ENCODE data around the gene KIAA1217.

The KIAA1217 gene

DNA sequence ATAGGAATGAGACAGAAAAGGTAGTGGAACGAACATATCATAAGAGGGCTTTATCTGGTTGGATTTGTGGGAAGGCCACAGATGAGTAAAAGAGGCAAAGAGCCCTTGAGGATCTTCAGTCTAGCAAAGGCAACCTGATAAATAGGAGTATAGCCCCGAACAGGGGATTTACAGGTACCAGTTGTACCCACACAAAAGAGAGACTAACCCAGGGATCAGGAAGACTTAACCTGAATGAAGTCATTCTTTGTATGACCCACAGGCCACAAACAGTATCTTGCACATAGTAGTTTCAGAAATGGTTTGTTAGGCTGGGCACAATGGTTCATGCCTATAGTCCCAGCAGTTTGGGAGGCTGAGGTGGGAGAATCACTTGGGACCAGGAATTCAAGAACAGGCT, 306.5 kb downstream of the KIAA1217 start:
- no peak for DNase-seq

DNA sequence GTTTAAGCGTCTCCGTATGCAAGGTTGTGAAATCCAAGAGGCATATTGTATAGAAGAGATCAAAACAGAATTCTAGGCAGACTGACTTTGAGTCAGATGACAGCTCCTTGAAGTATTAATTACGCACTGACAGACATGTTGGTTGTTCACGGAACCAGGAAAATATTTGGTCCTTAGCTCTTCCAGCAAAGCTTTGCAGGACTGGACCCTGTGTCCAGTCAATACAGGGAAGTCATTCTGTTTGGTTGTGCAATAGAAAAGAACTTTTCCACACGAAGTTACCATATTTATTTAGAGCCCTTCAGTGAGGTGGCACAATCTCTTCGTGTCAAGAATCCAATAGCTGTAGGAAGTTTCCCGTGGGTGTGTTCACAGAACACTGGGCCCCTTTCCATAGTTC, 309.5 kb downstream of the KIAA1217 start:
- DNase-seq = no peak

DNA sequence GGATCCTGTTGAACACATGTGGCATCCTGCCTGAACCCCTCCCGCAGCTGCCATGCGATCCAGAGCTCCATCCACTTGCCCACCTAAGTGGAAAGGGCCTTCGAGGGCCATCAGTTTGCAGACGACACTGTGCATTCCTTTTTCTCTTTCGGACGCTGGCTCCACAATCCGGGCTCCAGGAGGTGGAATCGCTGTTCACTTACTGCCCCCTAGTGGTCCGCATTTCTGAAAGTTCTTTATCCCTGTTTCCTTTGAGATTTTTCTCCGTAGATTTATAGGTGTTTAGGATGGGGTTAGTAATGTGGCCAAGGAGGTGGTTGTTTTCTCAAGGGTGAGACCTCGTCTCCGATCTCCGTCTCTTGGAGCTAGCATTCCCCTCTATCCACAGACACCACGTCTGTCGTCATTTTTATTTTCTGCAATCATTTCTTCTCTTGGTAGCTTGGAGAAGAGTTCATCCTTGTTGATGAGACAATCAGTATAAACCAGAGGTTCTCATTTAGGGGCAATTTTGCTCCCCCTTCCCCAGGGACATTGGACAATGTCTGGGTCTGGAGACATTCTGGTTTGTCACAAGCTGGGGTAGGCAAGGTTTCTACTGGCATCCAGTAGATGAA, 310.2 kb downstream of the KIAA1217 start:
- DNase-seq = peak; percentile 47

DNA sequence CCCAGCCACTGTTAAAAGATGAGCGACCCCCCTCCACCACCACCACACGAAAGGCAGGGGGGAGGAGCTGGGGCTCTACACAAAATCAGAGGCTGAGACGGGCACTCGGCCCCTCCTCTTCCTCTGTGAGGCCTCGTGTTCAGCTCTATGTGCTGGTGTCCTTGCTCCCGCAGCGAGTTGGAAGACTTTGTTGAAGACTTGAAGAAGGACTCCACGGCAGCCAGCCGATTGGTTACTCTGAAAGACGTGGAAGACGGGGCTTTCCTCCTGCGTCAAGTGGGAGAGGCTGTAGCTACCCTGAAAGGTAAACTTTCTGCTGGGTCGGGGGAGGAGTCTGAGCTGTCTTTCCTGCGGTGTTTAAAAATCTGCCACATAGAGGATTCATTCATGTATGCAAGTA, 311.0 kb downstream of the KIAA1217 start:
- DNase-seq = peak; percentile 26 to 42

DNA sequence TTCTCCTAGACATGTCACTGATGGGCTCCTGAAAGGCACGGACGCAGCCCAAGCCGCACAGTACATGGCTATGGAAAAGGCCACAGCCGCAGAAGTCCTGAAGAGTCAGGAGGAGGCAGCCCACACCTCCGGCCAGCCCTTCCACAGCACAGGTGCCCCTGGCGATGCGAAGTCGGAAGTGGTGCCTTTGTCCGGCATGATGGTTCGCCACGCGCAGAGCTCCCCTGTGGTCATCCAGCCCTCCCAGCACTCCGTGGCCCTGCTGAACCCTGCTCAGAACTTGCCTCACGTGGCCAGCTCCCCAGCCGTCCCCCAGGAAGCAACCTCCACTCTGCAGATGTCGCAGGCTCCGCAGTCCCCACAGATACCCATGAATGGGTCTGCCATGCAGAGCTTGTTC, 315.4 kb downstream of the KIAA1217 start:
- no peak for DNase-seq

DNA sequence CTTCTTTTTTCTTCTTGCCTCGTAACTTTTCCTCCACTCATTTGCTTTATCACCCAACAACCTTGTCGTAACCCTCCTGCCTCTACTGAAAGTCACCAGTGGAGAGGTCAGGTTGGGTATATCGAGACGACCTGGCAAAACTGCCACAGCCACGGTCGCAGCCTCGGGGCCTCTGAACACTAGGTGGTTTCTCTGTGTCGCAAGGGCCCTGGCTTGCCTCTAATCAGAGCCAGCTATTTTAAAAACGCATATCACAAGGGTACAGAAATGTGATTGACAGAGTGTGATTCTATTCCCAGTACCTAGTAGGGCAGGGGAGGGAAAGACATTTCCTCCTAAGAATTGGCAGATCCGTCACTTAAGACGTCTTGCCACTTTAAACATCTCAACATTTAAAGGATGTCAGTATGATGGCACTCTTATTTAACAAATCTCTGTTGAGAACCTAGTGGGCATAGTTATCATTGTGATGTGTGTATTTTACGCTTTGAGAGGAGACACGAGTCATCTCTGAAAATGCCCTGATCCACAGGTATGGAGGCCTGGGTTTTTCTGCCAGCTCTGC, 317.2 kb downstream of the KIAA1217 start:
- DNase-seq = no peak

DNA sequence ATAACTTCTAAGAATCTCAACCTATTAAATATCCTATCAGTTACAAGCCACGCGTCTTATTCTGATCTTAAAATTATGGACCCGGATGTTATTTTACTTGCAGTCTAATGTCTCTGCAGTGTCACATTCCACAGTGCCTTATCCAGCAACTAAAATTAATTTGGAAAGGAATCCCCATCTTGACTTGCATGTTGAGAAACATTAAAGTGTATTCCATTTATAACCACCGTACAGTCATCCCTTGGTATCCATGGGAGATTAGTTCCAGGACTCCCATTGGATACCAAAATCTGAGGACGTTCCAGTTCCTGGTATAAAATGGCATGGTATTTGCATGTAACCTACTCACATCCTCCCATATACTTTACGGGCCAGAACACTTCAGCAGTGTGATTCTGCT, 320.0 kb downstream of the KIAA1217 start:
- DNase-seq = no peak

DNA sequence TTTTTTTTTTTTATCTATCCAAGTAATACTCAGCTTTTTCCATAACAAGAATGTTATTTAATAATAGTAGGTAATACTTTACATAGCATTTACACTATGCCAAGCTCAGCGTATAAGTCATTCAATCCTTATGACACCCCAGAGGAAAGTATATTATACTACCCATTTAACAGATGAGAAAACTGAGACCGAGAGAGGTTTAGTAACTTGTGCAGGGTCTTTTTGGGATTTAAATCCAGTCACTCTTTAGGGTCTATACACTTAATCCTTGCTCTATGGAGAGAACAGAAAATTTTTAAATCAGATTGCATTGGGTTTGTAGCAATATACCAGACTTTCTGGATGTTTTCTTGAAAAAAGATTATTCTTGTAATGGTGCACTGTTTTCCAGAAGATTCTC, 322.5 kb downstream of the KIAA1217 start:
- no peak for DNase-seq

DNA sequence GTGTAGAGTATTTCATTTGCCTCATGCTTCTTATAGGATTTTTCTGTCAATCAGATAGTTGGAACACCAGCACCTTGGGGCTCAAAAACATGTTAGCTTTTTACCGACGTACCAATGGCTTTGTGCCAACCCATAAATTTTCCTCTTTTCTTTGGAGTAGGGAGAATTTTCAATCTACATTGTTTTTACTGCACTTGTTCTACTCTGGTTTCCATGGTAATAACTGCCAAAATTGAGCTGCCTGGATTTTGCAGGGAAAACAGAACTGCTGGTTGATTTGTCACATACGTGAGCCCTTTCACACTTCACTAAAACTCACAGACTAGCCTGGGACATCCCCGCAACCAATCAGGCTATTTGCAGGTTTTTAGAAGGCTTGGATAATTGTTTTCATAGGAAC, 325.0 kb downstream of the KIAA1217 start:
- DNase-seq = no peak

DNA sequence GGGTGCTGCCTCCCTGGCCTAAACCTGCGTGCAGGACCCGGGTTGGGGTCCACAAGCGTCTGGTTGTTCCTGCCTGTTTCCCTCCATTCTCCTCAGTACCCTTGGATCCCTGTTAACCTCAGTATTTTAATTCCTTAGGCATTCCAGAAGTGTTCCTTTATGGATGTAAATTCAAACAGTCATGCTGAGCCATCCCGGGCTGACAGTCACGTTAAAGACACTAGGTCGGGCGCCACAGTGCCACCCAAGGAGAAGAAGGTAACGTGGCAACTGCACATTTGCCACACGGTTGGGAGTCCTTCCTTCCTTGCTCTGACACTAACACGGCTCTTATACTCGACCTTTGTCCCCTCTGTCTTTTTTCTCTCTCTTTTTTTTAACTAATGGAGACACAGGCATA, 327.7 kb downstream of the KIAA1217 start:
- no peak for DNase-seq

DNA sequence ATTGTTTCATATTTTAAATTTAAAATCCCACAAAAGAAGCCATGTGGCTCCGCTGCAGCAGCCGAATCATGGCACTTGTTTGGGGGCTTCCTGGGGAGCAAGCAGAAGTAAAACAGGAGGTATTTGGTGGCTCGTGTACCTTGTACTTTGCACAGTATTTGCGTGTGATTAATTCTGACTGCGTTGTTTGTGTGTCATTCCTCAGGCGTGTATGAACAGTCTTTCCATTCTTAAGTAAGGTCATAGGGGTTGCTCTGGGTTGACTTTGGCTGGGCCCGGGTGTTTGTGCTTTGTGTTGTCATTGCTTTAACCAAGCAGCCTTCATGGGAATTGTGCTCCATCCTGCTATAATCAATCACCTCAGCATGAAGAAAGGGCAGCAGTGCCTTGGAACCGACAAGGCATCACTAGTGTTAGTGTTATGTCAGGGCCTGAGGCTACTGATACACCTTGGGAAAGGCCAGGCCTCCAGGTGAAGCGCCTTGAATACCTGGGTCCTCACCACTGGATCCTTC, 332.4 kb downstream of the KIAA1217 start:
- DNase-seq = no peak

DNA sequence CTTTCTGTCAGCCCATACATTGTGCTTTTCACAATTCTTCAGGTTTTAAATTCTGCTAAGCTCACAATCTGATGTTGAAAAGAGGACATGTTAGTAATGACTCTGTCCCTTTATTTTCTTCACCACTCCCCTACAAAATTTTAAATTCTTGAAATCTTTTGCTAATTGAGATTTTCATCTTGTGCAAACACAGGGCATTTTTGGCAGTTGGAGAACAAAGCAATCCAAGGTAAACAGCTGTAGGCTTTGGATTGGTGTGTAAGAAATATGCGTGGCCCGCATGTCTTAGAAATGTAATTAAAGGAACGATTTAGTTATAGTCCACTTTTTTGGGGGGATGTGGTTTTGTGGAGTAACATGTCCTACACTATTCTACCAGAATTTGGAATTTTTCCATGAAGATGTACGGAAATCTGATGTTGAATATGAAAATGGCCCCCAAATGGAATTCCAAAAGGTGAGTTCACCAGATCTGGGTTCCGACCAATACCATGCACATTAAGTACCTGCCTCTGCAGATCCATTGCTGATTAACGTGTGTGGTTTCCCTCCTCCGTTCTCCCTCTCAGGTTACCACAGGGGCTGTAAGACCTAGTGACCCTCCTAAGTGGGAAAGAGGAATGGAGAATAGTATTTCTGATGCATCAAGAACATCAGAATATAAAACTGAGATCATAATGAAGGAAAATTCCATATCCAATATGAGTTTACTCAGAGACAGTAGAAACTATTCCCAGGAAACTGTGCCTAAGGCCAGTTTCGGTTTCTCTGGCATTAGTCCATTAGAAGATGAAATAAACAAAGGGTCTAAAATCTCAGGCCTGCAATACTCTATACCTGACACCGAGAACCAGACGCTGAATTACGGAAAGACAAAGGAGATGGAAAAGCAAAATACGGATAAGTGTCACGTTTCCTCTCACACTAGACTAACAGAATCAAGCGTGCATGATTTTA, 333.7 kb downstream of the KIAA1217 start:
- DNase-seq = no peak

DNA sequence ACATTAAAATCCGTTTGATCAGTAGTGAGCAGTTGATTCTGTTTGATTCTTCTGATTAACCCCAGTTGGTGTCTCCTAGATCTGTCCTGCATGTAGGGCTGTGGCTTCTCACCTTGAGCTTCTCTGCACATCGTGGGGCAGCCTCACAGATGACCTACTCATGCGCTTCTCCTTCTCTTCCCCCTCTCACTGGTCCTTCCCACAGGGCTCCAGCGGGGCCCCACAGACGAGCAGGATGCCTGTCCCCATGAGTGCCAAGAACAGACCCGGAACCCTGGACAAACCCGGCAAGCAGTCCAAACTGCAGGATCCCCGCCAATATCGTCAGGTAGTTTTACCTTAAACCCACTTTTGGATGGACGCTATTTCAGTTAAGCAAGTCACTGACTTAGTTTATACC, 335.8 kb downstream of the KIAA1217 start:
- DNase-seq = no peak

DNA sequence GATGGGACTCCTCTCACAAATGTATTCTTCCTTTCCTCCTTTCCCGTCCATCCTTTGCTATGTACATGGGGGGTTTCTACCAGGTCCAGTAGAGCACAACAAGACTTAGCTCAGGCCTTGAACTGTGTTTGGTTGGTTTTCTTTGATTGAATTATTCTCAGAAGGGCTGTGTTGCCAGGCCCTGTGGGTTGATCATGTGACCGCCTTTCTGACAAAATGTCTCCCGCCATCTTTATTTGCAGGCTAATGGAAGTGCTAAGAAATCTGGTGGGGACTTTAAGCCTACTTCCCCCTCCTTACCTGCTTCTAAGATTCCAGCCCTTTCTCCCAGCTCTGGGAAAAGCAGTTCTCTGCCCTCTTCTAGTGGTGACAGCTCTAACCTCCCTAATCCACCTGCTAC, 336.6 kb downstream of the KIAA1217 start:
- DNase-seq = no peak

DNA sequence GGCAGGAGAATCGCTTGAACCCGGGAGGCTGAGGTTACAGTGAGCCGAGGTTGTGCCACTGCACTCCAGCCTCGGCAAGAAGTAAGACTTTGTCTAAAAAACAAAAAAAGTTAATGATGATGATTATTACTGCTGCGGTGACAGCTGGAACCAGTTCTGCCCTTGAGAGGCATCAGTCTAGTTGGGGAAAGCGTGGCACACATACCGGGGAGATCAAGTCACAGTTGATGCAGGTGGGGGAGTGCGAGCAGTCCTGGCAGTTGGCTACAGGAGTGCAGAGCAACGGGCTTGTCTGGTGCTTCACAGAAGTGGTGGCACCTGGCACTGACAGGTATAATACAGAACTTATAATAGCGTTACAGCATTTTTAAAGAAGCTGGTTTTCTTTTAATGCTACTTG, 341.7 kb downstream of the KIAA1217 start:
- DNase-seq = no peak

DNA sequence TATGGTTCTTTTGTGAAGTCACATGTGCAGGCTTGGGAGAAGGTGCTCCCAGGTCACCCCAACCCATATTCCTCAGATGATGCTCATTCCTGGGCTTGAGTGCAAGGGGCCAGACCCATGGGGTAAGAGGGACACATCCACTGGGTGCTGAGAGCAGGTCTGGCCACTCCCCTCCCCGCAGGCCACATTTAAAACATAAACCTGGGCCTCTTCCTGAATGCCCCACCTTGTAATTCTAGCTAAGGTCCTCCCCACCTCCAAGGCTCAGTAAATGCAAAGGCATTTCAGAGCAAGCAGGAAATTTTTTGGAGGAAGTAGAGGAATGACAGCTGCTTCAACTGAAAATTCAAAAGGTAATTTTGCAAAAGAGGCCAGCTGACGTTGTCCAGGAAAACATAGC, 342.2 kb downstream of the KIAA1217 start:
- DNase-seq = no peak

DNA sequence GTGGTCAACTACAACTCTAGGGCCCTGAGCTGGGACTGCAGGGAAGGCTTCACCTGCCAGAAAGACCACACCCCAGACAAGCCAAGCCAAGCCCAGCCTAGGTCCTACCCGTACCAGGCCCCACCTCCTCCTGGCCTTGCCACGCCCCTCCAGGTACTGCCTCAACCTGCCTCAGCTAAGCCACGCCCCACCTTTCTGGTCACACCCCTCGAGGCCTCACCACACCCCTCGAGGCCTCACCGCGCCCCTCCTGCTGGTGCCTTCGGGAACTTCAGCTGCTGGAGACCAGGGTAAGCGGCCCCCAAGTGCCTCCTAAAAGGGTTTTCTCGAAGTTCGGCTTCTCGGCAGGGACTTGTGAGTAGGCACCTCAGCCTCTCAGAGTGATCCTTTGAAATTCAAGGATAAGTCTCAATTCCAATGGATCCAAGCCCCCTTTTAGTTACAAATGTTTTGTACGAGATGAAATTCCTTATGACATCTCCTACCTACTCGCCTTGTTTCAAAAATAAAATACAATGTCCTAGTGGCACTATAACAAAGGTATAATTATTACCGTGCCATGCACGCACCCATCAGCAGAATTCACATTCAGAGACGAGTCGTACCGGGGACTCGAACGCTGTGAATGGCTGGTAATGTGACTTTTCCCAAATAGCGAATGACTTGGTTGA, 343.5 kb downstream of the KIAA1217 start:
- DNase-seq = peak; percentile 21 to 32

DNA sequence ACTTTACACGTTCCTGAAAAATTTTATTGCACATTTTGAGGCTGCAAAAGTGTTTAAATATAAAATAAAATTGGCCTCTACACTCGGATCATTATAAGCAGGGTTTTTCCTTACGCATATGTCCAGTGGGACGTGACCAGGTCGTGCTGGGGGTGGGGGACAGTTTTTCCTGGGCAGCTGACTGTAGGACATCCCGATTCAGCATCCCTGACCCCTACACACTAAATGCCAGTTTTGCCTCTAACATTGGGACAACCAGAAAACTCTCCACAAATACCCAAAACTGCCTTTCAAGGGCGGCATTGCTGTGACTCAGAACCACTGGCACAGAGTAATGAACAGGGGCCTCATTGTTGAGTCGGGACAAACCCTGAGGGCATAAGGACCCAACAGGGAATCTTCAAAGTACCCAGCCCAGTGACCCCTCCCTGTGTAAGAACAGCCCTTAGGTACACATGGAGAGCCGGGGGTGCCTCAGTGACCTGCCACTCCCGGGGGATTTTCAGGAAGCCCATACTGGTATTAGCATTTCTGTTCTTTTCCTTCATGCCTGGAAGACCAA, 344.2 kb downstream of the KIAA1217 start:
- DNase-seq = no peak

DNA sequence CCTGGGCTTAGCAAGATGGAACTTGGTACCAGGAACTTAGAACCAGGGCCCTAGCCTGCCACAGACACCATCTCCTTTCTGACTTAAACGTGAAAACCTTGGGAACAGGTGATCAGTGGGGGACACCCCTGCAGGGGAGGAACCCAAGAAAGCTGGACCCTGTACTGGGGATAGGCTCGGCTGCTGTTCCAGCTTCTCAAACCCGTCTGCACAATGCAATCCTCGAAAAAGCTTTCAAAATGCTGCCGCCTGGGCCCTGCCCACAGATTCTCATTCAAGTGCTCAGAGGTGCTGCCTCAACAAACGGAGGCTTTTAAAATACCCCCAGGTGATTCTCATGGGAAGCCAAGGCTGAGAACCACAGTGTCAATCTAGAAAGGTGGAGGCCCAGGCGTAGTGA, 345.1 kb downstream of the KIAA1217 start:
- DNase-seq = no peak

DNA sequence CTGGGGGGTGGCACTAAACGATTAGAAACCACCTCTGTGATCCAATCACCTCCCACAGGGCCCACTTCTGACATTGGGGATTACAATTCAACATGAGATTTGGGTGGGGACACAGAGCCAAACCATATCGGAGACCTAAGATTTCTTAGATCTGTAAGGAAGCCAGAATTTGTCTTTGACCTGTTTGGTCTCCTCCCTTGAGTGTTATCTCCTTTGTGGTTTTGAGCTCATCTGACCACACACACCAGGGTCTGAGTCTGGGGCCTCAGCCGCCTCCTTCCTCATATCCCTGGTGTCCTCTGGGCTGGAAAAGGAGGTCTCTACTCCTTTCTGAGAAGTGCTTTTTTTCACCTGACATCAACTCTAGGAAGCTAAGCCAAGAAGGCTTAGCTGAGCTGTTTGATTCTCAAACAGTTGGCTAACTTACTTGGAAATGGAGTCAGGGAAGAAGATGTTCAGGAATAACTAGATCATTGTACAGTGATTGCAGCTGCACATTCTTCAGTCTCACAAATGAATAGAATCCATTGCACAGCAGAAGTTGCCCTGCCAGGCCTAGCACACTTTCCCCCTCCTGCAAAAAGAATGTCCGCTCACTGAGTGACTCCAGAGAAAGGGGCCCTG, 347.3 kb downstream of the KIAA1217 start:
- no peak for DNase-seq

DNA sequence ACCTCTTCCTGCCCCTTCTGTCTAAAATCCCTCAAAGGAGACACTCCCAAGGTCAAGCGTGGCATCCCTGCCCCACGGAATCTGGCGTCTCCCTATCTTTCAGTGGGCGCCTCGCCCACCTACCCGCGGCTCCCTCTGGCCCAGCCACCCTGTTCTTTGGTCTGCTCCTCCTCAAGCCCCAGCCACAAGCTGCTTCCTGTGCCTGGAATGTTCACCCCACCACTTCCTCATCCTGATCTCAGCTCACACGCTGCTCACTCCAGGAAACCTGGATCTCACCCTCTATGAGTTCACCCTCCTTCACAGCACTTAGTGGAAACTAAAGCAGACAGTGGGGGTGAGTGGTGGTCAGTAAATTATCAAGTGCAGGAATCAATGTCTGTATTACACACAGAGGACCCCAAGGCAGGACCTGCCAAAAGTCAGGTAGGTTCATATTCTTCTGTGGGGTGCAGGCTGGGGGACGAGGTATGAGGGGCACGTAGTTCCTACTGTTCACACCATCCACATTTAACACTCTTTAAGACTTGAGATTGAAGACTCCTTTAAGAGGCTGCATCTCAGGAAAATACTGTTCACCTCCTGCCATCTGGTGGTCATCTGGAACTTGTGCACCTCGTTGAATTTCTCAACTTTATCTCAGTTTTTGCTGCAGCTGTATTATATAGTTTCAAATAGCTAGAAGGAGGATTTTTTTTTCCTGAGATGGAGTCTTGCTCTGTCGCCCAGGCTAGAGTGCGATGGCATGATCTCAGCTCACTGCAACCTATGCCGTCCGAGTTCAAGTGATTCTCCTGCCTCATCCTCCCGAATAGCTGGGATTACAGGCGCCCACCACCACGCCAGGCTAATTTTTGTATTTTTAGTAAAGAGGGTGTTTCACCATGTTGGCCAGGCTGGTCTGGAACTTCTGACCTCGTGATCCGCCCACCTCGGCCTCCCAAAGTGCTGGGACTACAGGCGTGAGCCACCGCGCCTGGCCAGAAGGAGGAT, 348.1 kb downstream of the KIAA1217 start:
- no peak for DNase-seq

Data from stimulated activated CD4-positive, alpha-beta T cell treated with anti-CD3 and anti-CD28 coated beads, Interleukin-2, amount 100 ng/mL, for 24 hours (primary cell).